Hematopoietic multipotent progenitor cell treated with erythropoietin and hydrocortisone succinate and interleukin-3 and kit ligand, for 17 days (in vitro differentiated cells): ENCODE data around the gene DHX29.

Experiments
- DNase-seq: peaks from one replicate; pipeline ENCODE4 v3.0.0-alpha.2; 2015; ENCODE audit warnings: low spot score

Gene DHX29

DNA sequence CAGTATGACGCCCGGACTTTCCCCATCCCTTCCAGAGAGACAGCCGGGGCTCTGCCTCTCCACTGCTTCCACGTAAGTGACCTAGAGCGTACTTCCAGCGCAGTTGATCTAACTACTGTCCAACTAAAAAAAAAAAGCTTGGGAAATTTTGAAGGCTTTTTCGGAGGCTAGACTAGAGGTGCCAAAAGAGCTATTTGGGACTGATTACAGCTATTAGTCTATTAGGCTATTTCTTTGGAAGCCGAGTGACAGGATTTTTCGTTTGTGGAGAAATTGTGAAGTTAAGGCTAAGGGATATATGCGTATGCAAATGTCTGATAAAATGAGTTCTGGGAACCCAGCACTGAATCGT lies 75.6 kb downstream of the DHX29 start:
- no peak for DNase-seq

DNA sequence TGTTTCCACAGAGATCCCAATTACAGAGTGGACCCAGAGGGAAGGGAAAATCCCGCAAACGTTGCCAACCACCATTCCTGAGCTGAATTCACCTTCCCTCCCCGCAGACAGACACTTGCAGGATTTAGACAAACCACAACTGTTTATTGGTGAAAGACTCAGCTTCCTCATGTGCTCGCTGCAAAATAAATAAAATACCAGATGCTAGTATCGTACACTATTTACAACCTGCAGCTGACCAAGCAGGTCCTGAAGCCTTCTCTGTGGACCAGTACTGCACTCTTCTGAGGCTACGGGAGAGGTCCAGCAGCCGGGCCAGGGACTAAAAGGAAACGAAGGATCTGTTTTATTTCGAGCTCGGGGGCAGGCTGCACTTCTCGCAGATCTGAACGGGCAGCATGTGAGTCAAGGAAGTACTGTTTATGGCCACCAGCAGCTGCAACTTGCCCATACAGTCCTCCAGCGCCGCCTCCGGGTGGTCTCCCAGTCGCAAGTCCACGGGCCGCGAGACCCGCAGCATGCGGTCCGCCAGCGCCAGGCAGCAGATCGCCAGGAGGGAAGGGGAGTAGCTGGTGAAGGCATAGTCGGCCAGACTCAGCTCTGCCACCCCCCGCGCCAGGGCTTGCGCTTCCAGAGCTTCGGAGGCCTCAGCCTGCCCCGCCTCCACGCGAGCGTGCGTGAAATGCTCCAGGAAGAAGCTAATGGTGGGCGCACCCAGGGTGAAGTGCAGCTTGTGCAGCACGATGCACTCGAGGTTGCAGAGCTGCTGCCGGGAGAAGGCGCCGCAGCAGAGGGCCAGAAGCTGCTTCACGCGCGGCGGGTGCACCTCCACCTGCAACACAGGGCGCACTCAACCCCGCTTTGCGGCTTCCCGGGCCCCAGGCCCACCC lies 76.2 kb downstream of the DHX29 start:
- DNase-seq: no peak

DNA sequence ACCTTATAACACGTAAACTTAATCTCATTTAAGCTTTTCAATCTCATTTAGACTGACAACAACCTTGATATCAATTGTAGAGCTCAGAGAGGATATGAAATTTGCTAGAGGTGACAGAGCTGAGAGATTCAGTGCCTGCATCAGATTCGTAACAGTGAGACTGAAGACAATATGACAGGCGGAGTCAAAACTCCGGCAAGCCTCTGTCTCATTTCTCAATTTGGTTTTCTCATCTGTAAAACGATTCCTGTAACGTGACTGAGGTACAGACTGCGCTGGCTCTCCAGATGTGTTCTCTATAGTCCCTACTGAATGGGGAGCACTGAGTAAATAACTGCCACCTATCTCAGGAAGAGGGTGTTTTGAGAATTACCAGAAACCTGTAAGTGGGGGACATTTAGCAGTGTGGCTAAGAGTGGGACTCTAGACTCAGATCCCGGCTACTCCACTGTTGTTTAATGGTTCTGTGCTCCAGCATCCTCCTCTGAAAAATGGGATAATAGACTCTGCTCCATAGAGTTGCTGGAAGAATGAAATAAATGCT lies 77.3 kb downstream of the DHX29 start:
- no peak for DNase-seq

DNA sequence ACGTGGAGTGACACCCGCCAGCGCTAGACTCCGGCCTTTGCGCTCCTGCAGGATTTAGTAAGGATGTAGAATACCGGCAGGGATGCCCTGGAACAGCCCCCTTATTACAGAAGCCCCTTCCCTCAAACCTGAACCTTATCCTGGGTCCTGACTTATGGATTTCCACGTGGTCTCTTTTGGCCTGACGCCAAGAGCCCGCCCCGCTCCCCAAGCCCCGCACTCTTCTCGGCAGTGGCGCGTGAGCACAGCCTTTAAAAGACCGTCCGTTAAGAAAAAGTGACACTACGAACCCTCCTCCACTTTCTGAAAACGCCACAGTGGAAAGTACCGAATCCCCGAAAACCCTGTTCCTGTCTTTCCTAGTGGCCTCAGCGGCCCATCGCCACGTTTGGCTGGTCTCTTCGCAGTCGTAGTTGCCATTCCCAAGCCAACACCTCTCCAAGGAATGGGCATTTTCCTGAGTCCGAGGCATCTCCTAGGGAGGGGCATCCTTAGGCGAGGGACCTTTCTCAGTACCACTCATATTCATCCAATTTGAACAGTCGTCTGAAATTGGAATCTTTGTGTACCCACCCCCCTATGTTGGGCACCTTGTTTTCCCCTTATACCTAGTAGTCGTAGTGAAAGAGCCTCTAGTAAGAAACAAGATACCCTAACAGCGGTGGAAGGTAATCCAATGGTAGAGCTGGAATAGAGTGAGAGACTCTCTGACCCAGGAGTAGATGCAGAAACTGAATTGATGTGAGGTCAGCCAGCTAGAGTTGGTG lies 79.6 kb downstream of the DHX29 start:
- DNase-seq: no peak

DNA sequence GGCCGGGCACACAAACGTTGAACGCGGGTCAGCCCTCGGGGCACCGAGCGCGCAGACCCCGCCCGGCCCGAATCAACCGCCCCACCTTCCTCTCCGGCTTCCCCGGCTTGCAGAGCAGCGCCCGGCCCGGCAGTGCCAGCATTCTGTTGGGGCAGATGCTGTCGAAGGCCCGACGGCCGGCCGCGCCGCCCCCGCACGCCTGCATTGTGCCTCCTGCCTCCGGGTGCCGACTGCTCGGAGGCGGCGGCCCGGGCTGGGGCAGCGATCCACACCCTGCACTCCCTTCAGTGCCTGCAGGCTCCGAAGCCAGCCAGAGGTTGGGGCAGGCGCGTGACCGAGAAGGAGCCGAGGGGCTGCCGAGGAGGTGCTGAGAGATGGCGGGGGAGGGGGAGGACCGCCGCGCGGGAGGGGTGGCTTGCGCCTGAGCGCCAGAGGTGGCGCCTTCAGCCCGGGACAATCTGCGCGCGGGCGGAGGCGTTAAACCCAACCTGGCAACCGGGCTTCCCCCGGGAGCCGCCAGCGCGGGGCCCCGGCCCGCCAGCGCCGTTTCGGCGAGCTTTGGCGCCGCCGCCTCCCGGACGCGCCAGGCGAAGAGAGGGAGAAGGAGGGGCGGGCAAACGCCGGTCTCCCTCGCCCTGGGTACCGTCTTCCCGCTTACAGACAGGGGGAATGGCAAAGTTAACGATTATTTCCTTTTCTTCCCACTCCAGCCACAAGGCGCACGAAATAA lies 80.4 kb downstream of the DHX29 start, which contains the start of gene MCIDAS:
TSS of gene MCIDAS (minus strand) at position 382 of the 730 bp plus-strand sequence. CDS start at position 205, 177 bp downstream.
- no peak for DNase-seq

DNA sequence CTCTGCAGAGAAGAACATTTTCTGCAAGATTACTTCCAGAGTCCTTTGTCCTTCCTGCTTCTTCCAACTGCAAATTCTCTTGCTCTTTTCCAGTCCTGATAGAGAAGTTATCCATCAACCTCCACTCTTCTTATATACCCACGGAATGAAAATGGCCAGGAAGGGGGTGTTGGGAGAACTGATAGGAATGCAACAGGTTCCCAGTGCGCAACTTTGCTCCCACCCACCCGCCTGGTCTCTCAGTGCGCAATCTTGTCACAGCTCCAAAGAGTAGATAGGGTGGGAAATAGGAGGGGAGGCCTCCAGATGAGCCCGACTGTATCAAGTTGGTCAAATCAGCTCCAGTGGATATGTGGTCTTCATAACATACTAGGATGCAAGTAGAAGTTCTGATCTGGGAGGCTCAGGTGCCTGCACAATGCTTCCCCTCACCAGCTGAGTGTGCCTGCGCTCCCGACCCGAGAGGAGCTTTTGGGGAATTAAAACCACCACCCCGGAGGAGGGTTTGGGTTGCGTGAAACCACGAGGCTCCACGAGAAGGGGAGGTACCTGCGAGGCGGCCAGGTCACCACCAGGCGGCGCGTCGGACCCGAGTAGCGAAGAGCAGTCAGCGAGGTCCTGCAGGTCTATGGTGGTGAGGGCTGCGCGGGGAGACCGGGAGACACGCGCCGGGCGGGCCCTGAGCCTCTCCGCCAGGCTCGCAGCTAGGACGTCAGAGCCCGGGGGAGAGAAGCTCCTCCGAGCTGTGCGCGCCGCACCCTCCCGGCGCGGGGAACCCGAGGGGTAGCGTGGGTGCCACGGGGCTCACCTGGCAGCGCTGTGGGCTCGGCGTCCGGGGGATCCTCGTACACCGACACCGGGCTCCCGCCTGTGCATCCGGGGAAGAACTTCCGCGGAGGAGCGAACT lies 81.2 kb downstream of the DHX29 start:
- DNase-seq: peak; percentile 12

DNA sequence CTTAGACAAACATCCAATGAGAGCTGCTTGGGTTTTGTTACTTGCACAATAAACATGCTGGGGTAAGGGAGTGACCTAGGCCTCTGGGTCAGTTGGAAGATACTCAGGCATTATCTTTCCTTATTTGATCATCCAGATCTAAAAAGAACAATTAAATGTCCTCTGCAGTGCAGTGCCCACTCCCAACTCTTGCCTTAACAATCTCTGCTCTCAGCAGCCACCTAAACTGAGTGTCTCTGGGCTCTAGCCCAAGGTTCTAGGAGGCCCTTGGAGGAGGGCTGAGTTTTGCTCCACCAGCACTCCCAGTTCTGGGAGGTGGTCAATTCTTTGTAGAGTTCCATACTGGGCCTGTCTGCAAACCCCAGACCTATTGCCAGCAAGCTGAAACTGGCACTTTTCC lies 82.1 kb downstream of the DHX29 start:
- no peak for DNase-seq

DNA sequence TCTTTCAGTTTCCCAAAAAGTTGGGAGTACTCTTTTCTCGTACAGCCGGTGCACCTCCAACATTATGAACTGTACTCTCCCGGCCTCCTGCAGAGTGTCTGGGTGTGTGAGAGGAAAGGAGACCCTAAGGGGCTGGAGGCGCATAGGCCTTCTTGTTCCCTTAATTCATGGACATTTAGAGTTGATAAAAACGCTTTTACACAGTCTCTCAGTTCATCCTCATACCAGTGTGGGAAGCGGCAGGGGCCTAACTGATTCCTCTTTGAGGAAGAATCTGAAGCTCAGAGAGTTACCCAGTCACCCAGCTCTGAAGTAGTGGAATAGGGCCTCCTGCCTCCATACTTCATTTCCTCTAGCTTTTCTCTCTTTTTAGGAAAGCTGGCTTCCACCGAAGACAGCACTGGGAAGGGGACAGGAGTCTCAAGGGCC lies 83.7 kb downstream of the DHX29 start:
- DNase-seq: no peak

DNA sequence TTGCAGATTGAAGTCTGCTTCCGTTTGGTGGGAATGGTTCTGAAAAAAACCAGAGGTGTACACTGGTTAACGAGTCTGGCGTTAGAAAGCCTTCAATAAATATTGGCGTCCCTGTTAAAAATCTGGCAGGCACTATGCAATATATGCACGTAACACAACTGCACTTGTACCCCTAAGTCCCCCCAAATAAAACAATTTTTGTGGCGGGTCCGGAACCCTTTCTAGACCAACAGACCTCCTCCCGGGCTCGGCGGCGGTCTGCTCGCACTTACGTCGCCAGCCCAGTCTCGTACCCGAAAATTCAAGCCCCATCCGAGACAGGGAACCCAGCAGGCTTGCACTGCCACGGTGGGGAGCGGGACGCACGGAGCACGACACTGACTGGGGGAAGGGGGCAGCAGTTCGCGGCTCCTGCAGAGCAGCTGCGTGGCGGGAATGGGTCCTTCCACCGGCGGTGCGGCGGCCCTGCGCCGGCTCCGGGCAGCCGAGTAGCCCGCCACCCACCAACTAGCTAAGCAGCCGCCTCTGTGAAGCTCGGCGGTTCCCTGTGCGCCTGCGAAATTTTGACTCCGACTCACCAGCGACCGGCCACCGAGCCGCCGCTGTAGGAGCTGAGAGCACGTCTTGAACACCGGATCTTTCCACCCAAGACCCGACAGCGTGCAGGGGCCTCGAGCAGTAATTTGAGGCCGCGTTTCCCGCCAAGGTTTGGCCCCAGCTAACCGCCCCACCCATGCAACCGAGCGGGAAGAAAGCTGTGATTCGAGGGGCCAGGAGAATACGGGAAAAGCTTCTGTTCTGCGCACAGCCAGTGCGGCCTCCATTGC lies 84.3 kb downstream of the DHX29 start:
- DNase-seq: no peak

DNA sequence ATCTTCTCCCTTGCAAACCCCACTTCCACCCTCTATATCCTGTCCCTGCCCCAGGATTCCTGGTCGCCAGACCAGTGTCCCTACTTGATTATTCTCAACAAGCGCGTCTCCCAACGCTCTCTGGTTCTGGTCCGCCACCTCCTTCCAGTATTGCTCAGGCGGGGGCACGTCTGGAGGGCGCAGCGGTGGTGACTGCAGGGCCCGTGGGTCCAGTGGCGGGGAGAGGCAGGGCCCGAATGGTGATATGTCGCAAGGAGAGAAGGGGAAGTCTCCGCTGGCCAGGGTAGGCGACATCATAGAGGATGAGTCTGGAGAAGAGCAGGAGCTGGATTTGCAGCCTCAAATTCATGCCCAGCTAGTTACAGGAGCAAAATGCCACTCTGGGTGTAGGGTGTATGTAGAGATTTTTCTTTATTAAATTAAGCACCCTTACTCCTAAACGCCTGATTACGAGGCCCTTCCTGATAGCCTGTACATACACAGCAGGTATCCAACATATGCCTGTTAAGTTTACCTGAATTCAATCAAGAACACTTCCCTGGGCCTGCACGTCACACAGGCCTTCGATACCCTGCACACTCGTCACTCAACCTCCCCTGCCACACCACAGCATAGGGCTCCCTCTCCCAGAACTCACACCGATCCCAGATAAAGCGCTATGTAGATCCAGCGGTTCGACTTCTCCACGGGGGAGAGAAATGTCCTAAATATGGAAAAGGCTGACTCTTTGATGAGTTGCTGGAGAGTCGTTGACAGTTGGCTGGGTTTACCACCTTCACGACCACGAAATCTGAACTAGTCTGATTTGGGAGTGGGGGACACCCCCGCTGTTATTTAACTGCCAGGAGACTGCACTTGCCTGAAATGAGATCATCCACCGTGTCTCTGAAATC lies 85.2 kb downstream of the DHX29 start:
- DNase-seq: no peak

DNA sequence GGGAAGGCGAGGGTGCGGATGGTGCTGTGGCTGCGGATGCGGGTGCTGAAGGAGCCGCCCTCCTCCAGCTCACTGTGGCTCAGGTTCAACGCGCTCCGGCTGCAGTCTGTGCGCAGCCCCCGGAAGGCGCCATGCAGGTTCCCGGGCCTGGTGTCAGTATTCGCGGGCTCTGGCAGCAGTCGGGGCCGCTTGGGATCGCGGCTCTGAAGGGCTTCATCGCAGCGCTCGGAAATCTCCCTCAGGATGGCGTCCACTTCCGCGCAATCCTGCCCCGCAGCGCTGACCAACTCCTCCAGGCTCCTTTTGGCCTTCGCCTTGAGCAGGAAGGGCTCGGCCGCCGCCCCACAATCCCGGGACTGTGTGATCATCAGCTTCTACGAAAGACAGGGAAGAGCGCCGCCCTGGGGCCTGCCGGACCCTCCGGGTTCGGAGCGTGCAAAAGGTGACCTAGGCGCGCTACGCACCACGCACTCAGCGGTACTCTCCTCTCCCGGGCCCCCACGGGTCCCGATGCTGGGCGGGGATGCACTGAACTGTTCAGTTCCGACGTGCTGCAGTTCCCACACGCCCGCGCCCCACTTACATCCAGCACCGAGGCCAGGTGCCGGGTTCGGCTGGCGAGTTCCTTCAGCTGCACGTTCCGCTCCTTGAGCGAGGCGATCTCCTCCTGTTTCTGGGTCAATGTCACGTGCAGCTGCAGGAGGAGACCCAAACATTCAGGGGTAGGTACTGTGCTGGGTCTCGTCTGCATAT lies 86.9 kb downstream of the DHX29 start:
- DNase-seq: no peak

DNA sequence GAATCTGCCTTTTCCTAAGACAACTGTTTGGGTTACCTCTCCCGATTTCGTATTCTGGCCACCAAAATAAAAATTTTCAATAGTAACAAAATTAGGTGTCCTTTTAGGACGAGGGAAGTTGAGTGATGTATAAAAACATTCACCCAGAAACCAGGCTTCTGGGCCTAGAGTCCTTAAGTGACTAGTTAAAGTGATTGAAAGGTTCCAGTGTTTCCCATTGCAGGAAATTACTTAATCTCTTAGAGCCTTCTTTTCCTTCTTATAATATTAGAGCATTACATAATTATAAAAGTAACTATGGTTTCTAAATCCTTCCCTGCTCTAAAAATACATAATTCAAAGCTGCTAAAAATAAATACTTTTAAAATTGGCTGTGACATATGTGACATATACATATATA lies 87.7 kb downstream of the DHX29 start:
- DNase-seq: no peak

DNA sequence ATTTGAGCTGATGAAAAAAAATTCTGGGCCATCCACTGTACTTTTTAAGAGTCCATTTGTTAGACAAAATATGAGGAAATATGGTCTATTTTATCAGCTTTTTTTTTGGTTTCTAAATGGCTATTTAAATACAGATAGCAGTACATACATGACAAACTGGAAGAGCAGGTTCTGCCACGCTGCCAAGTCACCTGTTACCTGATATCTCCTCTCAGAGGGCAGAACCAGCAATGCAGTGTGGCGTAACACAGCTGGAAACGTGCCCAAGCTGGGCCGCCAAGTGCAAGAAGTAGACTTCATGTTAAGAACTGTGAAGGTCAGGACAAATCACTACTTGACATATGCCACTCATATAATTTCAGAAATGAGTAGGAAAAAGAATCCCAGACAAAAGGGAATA lies 88.5 kb downstream of the DHX29 start:
- DNase-seq: no peak

DNA sequence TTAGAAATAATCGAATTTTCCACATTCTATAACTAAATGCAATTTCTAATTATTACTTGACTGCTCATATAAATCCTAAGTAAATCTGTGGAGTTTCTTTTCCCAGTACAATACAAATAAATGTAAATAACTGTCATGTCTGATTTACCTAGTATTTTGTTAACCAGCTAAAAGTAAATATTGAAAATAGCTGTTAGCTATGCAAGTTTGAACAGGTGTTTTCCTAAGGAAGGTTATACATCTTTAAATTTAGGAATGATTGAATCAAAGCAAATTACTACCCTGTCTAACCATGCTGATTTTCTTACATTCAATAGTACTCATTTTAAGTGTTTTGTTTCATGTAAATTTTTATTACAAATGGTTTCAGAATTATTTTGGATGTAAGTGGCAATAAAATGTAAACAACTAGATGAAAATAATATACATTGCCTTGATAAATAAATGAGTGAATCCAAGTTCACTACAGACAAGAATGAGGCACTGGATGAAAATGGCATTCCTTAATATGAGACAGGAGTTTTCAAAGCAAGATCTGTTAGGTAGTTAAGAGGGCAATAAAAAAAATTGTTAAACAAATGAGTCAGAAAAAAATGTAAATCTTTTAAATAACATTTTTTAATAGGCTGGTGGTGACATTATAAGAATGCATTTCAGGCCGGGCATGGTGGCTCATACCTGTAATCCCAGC lies 96.2 kb downstream of the DHX29 start:
- no peak for DNase-seq
